IMR-90 (cell line): ENCODE data around the gene COL4A2. TPM values are rescaled to one million over a fixed set of nuclear protein-coding genes. Genes with fewer than 3 reads are reported as not detected.

ENCODE experiments used
- ATAC-seq: fragments of 200-7000 bp; cut with Tn5 transposase; 2 replicates; pipeline ENCODE4 v1.9.1; 2020; ENCODE audit warnings: low read depth, mild to moderate bottlenecking, moderate library complexity
- BruUV-seq: library from RNA; stranded (reverse); fragments of 400-500 nt; replicated peaks from 2 replicates; lab custom pipeline; 2021; lab: Mats Ljungman, UMichigan
- CTCF ChIA-PET: fragments of 300-600 bp; formaldehyde crosslinking; extraction: SDS; loops from one replicate; lab custom pipeline; 2021; ENCODE audit warnings: antibody characterized with exemption; lab: Yijun Ruan, JAX
- POLR2A ChIA-PET: fragments of 300-600 bp; sonication (Branson Sonifier 250); formaldehyde crosslinking; loops from one replicate; lab custom pipeline; 2022; ENCODE audit warnings: antibody characterized with exemption; ENCODE audit not compliant: unreplicated experiment; lab: Charles Lee
- DNase-seq: peaks from one replicate; pipeline ENCODE4 v3.0.0; 2013
- H2AFZ ChIP-seq: replicated peaks from 2 replicates; pipeline ENCODE3; 2013; ENCODE audit warnings: low read length, mild to moderate bottlenecking; ENCODE audit not compliant: poor library complexity
- H2AK5ac ChIP-seq: 2 replicates; pipeline ENCODE4 v1.6.1; 2013; ENCODE audit warnings: low read depth, low read length, inconsistent platforms
- H2AK9ac ChIP-seq: replicated peaks from 2 replicates; pipeline ENCODE3; 2013; ENCODE audit warnings: mild to moderate bottlenecking, low read depth, low read length, moderate library complexity; ENCODE audit not compliant: poor library complexity
- H2BK120ac ChIP-seq: 2 replicates; pipeline ENCODE4 v1.6.1; 2013; ENCODE audit warnings: low read depth, low read length, inconsistent platforms
- H2BK15ac ChIP-seq: 3 replicates; pipeline ENCODE4 v1.6.1; 2013; ENCODE audit warnings: low read depth, low read length, inconsistent platforms
- H2BK20ac ChIP-seq: 2 replicates; pipeline ENCODE4 v1.6.1; 2013; ENCODE audit warnings: low read depth, mild to moderate bottlenecking, inconsistent platforms, low read length, moderate library complexity
- H2BK5ac ChIP-seq: 2 replicates; pipeline ENCODE4 v1.6.1; 2013; ENCODE audit warnings: mild to moderate bottlenecking, low read depth, low read length, inconsistent platforms; ENCODE audit not compliant: poor library complexity, severe bottlenecking
- H3K14ac ChIP-seq: replicated peaks from 2 replicates; pipeline ENCODE4 v1.6.1; 2013; ENCODE audit warnings: low read depth, low read length, inconsistent platforms
- H3K18ac ChIP-seq: 2 replicates; pipeline ENCODE4 v1.6.1; 2013; ENCODE audit warnings: low read depth, low read length, control low read depth
- H3K23ac ChIP-seq: 2 replicates; pipeline ENCODE4 v1.6.1; 2013; ENCODE audit warnings: low read depth, low read length, inconsistent platforms
- H3K27ac ChIP-seq: 2 replicates; pipeline ENCODE4 v1.5.1; 2013; ENCODE audit warnings: mild to moderate bottlenecking, control low read depth, low read length; ENCODE audit not compliant: insufficient read depth
- H3K27me3 ChIP-seq: 2 replicates; pipeline ENCODE4 v1.6.1; 2013; ENCODE audit warnings: low read length; ENCODE audit not compliant: control insufficient read depth, insufficient read depth
- H3K36me3 ChIP-seq: 2 replicates; pipeline ENCODE4 v1.6.1; 2013; ENCODE audit warnings: low read length, mixed read lengths; ENCODE audit not compliant: control insufficient read depth, insufficient read depth
- H3K4ac ChIP-seq: 2 replicates; pipeline ENCODE4 v1.6.1; 2013; ENCODE audit warnings: low read depth, low read length, inconsistent platforms
- H3K4me1 ChIP-seq: 2 replicates; pipeline ENCODE4 v1.6.1; 2013; ENCODE audit warnings: low read length, mixed read lengths; ENCODE audit not compliant: control insufficient read depth, insufficient read depth
- H3K4me2 ChIP-seq: 2 replicates; pipeline ENCODE4 v1.6.1; 2013; ENCODE audit warnings: low read depth, mild to moderate bottlenecking, control low read depth, low read length, moderate library complexity
- H3K4me3 ChIP-seq: 2 replicates; pipeline ENCODE4 v1.5.1; 2013; ENCODE audit warnings: low read depth, mild to moderate bottlenecking, control low read depth, low read length, moderate library complexity; ENCODE audit not compliant: insufficient read depth
- H3K56ac ChIP-seq: 2 replicates; pipeline ENCODE4 v1.6.1; 2013; ENCODE audit warnings: low read length, inconsistent platforms; ENCODE audit not compliant: insufficient read depth; ENCODE audit errors: extremely low read depth
- H3K79me1 ChIP-seq, 2 experiments: 2 replicates each; pipeline ENCODE4 v1.6.1; 2013; ENCODE audit warnings: low read length in 2 of 2, inconsistent platforms in 1 of 2, low read depth in 1 of 2
- H3K9ac ChIP-seq: 2 replicates; pipeline ENCODE4 v1.6.1; 2013; ENCODE audit warnings: low read depth, low read length, control low read depth
- H3K9me1 ChIP-seq: 2 replicates; pipeline ENCODE4 v1.6.1; 2013; ENCODE audit warnings: low read length, inconsistent platforms; ENCODE audit not compliant: insufficient read depth
- H3K9me3 ChIP-seq: 2 replicates; pipeline ENCODE4 v1.6.1; 2013; ENCODE audit warnings: low read length; ENCODE audit not compliant: control insufficient read depth, insufficient read depth
- H4K20me1 ChIP-seq: 2 replicates; pipeline ENCODE4 v1.6.1; 2013; ENCODE audit warnings: low read length, inconsistent platforms; ENCODE audit not compliant: insufficient read depth
- H4K5ac ChIP-seq: 2 replicates; pipeline ENCODE4 v1.6.1; 2013; ENCODE audit warnings: mild to moderate bottlenecking, low read depth, low read length, control low read depth
- H4K8ac ChIP-seq, 2 experiments: 2 replicates each; pipeline ENCODE4 v1.6.1; 2013; ENCODE audit warnings: low read depth in 2 of 2, low read length in 2 of 2, control low read depth in 1 of 2, inconsistent platforms in 1 of 2
- H4K91ac ChIP-seq: 2 replicates; pipeline ENCODE4 v1.6.1; 2013; ENCODE audit warnings: low read depth, low read length, inconsistent platforms; ENCODE audit not compliant: insufficient read depth
- BHLHE40 ChIP-seq: fragments of 150-350 bp; IDR thresholded peaks from 2 replicates; pipeline ENCODE4 v1.6.1; 2016; ENCODE audit warnings: mild to moderate bottlenecking, low read depth, low read length
- CEBPB ChIP-seq: IDR thresholded peaks from 2 replicates; pipeline ENCODE4 v1.6.1; 2012; ENCODE audit warnings: low read depth, low read length, improper control_type of control experiment
- CHD1 ChIP-seq: IDR thresholded peaks from 2 replicates; pipeline ENCODE4 v1.6.1; 2012; ENCODE audit warnings: low read depth, low read length, improper control_type of control experiment
- FOS ChIP-seq: fragments of 150-350 bp; IDR thresholded peaks from 2 replicates; pipeline ENCODE4 v1.6.1; 2016; ENCODE audit warnings: low read depth, low read length
- MAFK ChIP-seq: IDR thresholded peaks from 2 replicates; pipeline ENCODE4 v1.6.1; 2012; ENCODE audit warnings: low read depth, low read length, improper control_type of control experiment
- MAZ ChIP-seq: IDR thresholded peaks from 2 replicates; pipeline ENCODE4 v1.6.1; 2012; ENCODE audit warnings: low read depth, mild to moderate bottlenecking, low read length, improper control_type of control experiment, moderate library complexity, borderline replicate concordance
- MXI1 ChIP-seq: IDR thresholded peaks from 2 replicates; pipeline ENCODE4 v1.6.1; 2012; ENCODE audit warnings: low read depth, mild to moderate bottlenecking, low read length, moderate library complexity, borderline replicate concordance
- NFE2L2 ChIP-seq: fragments of 150-350 bp; IDR thresholded peaks from 2 replicates; pipeline ENCODE4 v1.6.1; 2016; ENCODE audit warnings: low read depth, mild to moderate bottlenecking, low read length
- POLR2A ChIP-seq: IDR thresholded peaks from 2 replicates; pipeline ENCODE4 v1.6.1; 2012; ENCODE audit warnings: mild to moderate bottlenecking, low read depth, low read length
- RAD21 ChIP-seq: IDR thresholded peaks from 2 replicates; pipeline ENCODE4 v1.6.1; 2012; ENCODE audit warnings: low read length, improper control_type of control experiment
- RCOR1 ChIP-seq: IDR thresholded peaks from 2 replicates; pipeline ENCODE4 v1.6.1; 2012; ENCODE audit warnings: mild to moderate bottlenecking, low read length, improper control_type of control experiment; ENCODE audit not compliant: insufficient replicate concordance
- RFX5 ChIP-seq: IDR thresholded peaks from 2 replicates; pipeline ENCODE4 v1.8.0; 2012; ENCODE audit warnings: low read depth, mild to moderate bottlenecking, low read length, moderate library complexity
- SMC3 ChIP-seq: fragments of 150-350 bp; IDR thresholded peaks from 2 replicates; pipeline ENCODE4 v1.6.1; 2016; ENCODE audit warnings: low read depth, mild to moderate bottlenecking, antibody characterized with exemption, low read length, moderate library complexity
- WGBS, 2 experiments: methylation state at CpG; one replicate each; pipeline versions ENCODE4 v1.1.5 to v1.1.7; 2013; ENCODE audit warnings: missing lambda C conversion rate in 2 of 2; ENCODE audit not compliant: insufficient read length in 1 of 2; ENCODE audit errors: extremely low coverage in 2 of 2; 5-methylcytosine and 5-hydroxymethylcytosine counted together
- dilution Hi-C: fragments of 300-500 bp; cut with HindIII; formaldehyde crosslinking; loops from one replicate; pipeline ENCODE4 v1.14.3; 2018; ENCODE audit warnings: low sequenced_read_pairs; ENCODE audit not compliant: unreplicated experiment
- in situ Hi-C: fragments of 300-500 bp; cut with MboI; formaldehyde crosslinking; loops from 3 replicates; pipeline ENCODE4 v1.14.3; 2019; ENCODE audit warnings: low sequenced_read_pairs, inconsistent platforms, mixed read lengths
- intact Hi-C: fragments of 100-400 bp; cut with micrococcal nuclease; formaldehyde crosslinking; loops from 2 replicates; pipeline ENCODE4 v1.10.0; 2022
- polyA plus RNA-seq, 3 experiments: library from polyadenylated mRNA; depleted of rRNA; stranded (reverse); fragments of >200 nt; gene quantifications; 2 replicates each; pipeline ENCODE4 v1.2.3, GENCODE V29; 2012; ENCODE audit warnings: low replicate concordance in 1 of 3
- total RNA-seq: library from RNA; depleted of rRNA; stranded (reverse); fragments of >200 nt; gene quantifications from 2 replicates; pipeline ENCODE4 v1.2.3, GENCODE V29; 2012
- TF ChIP-seq, protein P1 (sequence below): fragments of 150-350 bp; IDR thresholded peaks from 2 replicates; pipeline ENCODE4 v1.6.1; 2017; ENCODE audit warnings: mild to moderate bottlenecking, antibody characterized with exemption, low read length, low read depth
- TF ChIP-seq, protein P2 (sequence below): fragments of 150-350 bp; IDR thresholded peaks from 2 replicates; pipeline ENCODE4 v1.6.1; 2016; ENCODE audit warnings: low read depth, mild to moderate bottlenecking, low read length, moderate library complexity, borderline replicate concordance
- TF ChIP-seq, protein P3 (sequence below): conservative IDR thresholded peaks from 2 replicates; pipeline ENCODE4 v1.5.1; 2012; ENCODE audit warnings: mild to moderate bottlenecking, low read depth, low read length, improper control_type of control experiment

COL4A2 gene
- total and polyA plus RNA-seq, 2 of the 4 experiments (the other 2 are of a cell fraction), result 90.7 to 457 TPM

DNA sequence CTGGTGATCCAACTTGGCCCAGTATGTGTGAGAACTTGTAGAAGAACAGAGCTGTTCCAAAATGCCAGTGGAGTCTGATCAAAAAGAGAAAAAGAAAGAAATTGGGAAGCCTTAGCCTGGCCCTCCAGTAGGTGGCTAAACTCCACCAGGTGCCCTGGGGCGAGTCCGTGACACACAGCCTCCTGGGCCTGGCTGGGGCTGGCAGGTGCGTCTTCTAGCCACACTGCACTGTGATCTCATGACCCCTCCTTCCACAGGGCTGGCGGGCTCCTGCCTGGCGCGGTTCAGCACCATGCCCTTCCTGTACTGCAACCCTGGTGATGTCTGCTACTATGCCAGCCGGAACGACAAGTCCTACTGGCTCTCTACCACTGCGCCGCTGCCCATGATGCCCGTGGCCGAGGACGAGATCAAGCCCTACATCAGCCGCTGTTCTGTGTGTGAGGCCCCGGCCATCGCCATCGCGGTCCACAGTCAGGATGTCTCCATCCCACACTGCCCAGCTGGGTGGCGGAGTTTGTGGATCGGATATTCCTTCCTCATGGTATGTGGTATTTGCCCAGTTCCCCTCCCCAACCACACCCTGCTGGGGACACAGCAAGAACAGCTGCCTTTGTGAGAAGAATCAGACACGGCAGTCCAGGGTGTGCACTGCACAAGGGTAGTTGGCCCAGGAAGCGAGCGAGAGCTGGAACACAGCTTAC is 200.7 kb downstream of the COL4A2 start:
- H3K27ac ChIP-seq, result no peak overlapping the region
- POLR2A ChIA-PET, result no interaction called here
- H3K56ac ChIP-seq, result no peak overlapping the region
- no peak overlapping the region for H4K91ac ChIP-seq
- H2BK120ac ChIP-seq, result no peak overlapping the region
- H3K23ac ChIP-seq, result no peak overlapping the region
- intact Hi-C loops (no loop called here), in situ Hi-C loops (no loop called here), dilution Hi-C loops (no loop called here)
- H3K9me1 ChIP-seq, result peaks cover 7% of the 10 kb centered on the region; the same call in 1 of the 2 replicates
- no peak overlapping the region for H3K4ac ChIP-seq
- H3K4me1 ChIP-seq, result peaks cover 20% of the 10 kb centered on the region
- CTCF ChIA-PET, result no interaction called here
- H3K27me3 ChIP-seq, result no peaks in the 10 kb centered on the region
- peaks cover 9% of the 10 kb centered on the region for H4K20me1 ChIP-seq
- H4K5ac ChIP-seq, result no peak overlapping the region
- no peak overlapping the region for H4K8ac ChIP-seq
- no TSS peak for BruUV-seq
- no peak for ATAC-seq
- no peak overlapping the region for H3K18ac ChIP-seq
- no peak for TF ChIP-seq CEBPB
- TF ChIP-seq, protein P1, sequence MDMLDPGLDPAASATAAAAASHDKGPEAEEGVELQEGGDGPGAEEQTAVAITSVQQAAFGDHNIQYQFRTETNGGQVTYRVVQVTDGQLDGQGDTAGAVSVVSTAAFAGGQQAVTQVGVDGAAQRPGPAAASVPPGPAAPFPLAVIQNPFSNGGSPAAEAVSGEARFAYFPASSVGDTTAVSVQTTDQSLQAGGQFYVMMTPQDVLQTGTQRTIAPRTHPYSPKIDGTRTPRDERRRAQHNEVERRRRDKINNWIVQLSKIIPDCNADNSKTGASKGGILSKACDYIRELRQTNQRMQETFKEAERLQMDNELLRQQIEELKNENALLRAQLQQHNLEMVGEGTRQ, result no peak
- TF ChIP-seq, protein P2, sequence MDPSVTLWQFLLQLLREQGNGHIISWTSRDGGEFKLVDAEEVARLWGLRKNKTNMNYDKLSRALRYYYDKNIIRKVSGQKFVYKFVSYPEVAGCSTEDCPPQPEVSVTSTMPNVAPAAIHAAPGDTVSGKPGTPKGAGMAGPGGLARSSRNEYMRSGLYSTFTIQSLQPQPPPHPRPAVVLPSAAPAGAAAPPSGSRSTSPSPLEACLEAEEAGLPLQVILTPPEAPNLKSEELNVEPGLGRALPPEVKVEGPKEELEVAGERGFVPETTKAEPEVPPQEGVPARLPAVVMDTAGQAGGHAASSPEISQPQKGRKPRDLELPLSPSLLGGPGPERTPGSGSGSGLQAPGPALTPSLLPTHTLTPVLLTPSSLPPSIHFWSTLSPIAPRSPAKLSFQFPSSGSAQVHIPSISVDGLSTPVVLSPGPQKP, result no peak
- no peak for TF ChIP-seq FOS
- TF ChIP-seq, protein P3, sequence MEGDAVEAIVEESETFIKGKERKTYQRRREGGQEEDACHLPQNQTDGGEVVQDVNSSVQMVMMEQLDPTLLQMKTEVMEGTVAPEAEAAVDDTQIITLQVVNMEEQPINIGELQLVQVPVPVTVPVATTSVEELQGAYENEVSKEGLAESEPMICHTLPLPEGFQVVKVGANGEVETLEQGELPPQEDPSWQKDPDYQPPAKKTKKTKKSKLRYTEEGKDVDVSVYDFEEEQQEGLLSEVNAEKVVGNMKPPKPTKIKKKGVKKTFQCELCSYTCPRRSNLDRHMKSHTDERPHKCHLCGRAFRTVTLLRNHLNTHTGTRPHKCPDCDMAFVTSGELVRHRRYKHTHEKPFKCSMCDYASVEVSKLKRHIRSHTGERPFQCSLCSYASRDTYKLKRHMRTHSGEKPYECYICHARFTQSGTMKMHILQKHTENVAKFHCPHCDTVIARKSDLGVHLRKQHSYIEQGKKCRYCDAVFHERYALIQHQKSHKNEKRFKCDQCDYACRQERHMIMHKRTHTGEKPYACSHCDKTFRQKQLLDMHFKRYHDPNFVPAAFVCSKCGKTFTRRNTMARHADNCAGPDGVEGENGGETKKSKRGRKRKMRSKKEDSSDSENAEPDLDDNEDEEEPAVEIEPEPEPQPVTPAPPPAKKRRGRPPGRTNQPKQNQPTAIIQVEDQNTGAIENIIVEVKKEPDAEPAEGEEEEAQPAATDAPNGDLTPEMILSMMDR, result no peak
- TF ChIP-seq RCOR1, result no peak
- no peak for TF ChIP-seq RFX5
- no peak for TF ChIP-seq BHLHE40
- TF ChIP-seq MAZ, result no peak
- no peak for TF ChIP-seq POLR2A
- no peak for TF ChIP-seq SMC3
- TF ChIP-seq NFE2L2, result no peak
- TF ChIP-seq CHD1, result no peak
- TF ChIP-seq MXI1, result no peak
- no peak for TF ChIP-seq RAD21
- TF ChIP-seq MAFK, result no peak
- no peak overlapping the region for H3K4me3 ChIP-seq
- no peak overlapping the region for H2AFZ ChIP-seq
- WGBS, 2 experiments, result 90% methylated on average over 4 of the region's 23 CpGs; no CpG with 5 or more reads in 1 of the 2 experiments
- H3K36me3 ChIP-seq, result peaks cover 84% of the 10 kb centered on the region
- no peak overlapping the region for H2BK20ac ChIP-seq
- peaks cover 12 to 18% of the 10 kb centered on the region in 2 experiments; a peak in 3 of 4 replicates for H3K79me1 ChIP-seq
- DNase-seq, result no peak
- no peak overlapping the region for H2BK5ac ChIP-seq
- H3K14ac ChIP-seq, result no peak overlapping the region
- H2AK9ac ChIP-seq, result no peak overlapping the region
- no peak overlapping the region for H3K4me2 ChIP-seq
- no peak overlapping the region for H3K9ac ChIP-seq
- H3K9me3 ChIP-seq, result no peaks in the 10 kb centered on the region
- no peak overlapping the region for H2BK15ac ChIP-seq
- H2AK5ac ChIP-seq, result no peak overlapping the region
